ENCODE measurements around the gene MOB2. TPM values are rescaled to one million over a fixed set of nuclear protein-coding genes. Genes with fewer than 3 reads are reported as not detected.

The MOB2 gene
- total and polyA plus RNA-seq, 2 of the 13 experiments (the other 11 are each of a cell fraction or from before 2014, with no cell fraction given): 21.8 to 27.7 TPM

GRCh38 chr11:1523077-1523476 is 36.5 kb upstream of the MOB2 start:
- H3K9ac ChIP-seq (ENCODE audit: insufficient read depth, low read depth, low read length): no peak overlapping the region
- no peak overlapping the region for H3K4me2 ChIP-seq (ENCODE audit: low read depth, low read length)
- DNase-seq (ENCODE audit: low spot score): no peak
- in situ Hi-C loops (cut with HindIII; ENCODE audit: extremely low pct_ligation_motif_present, low pct_unique_long_range_greater_than_20kb) (no loop called here), intact Hi-C loops (cut with micrococcal nuclease; ENCODE audit: unreplicated experiment) (no loop called here)
- H3K27ac ChIP-seq (ENCODE audit: extremely low read length, insufficient read depth, low read length): no peak overlapping the region
- no peak overlapping the region for H3K4me3 ChIP-seq (replicated peaks in 1 of 3; ENCODE audit: insufficient read depth in 1 of 3, low read depth in 2 of 3, low read length in 3 of 3)
- H3K27me3 ChIP-seq (ENCODE audit: control insufficient read depth in 1 of 2, insufficient read depth in 2 of 2, low read length in 2 of 2): no peaks in the 10 kb centered on the region
- H3K4me1 ChIP-seq (ENCODE audit: insufficient read depth, low read length): peaks cover 15% of the 10 kb centered on the region
- ATAC-seq: no peak
- no TSS peak for BruUV-seq (replicated peaks)
- FAIRE-seq: no peak
- POLR2A ChIA-PET: no interaction called here
- CTCF ChIA-PET (ENCODE audit: low intra/inter-chr PET ratio, low total read pairs): no interaction called here
- 96% methylated on average over 6 of the region's 6 CpGs for WGBS (ENCODE audit: low lambda C conversion rate)
- H3K36me3 ChIP-seq (replicated peaks in 1 of 2; ENCODE audit: control insufficient read depth in 1 of 2, insufficient read depth in 2 of 2, low read length in 2 of 2): no peaks in the 10 kb centered on the region
- H3K79me2 ChIP-seq (ENCODE audit: insufficient read depth, low read length): peaks cover 7% of the 10 kb centered on the region
- no peaks in the 10 kb centered on the region for H3K9me3 ChIP-seq (ENCODE audit: low read length)
- H4K20me1 ChIP-seq (ENCODE audit: insufficient read depth, low read length): peaks cover 38% of the 10 kb centered on the region
- H2AFZ ChIP-seq (ENCODE audit: low read length): no peak overlapping the region
- TF ChIP-seq RNF2 (conservative IDR thresholded peaks at IDR 0.05; ENCODE audit: low read depth): no peak
- no peak for TF ChIP-seq ZNF713 (CRISPR knock-in tag; IDR thresholded peaks at IDR 0.05)
- no peak for TF ChIP-seq JDP2 (CRISPR knock-in tag; IDR thresholded peaks at IDR 0.05; ENCODE audit: borderline replicate concordance)
- no peak for TF ChIP-seq MNT (IDR thresholded peaks at IDR 0.05)
- TF ChIP-seq GZF1 (CRISPR knock-in tag; IDR thresholded peaks at IDR 0.05): no peak
- TF ChIP-seq ZNF597 (CRISPR knock-in tag; IDR thresholded peaks at IDR 0.05): no peak
- no peak for TF ChIP-seq RXRA (CRISPR knock-in tag; IDR thresholded peaks at IDR 0.05)
- no peak for TF ChIP-seq LCORL (IDR thresholded peaks at IDR 0.05)
- no peak for TF ChIP-seq LCORL (CRISPR knock-in tag; IDR thresholded peaks at IDR 0.05)
- no peak for TF ChIP-seq ZFP36 (IDR thresholded peaks at IDR 0.05; ENCODE audit: borderline replicate concordance, low read depth, low read length, partially characterized antibody)
- TF ChIP-seq ZMAT5 (CRISPR knock-in tag; IDR thresholded peaks at IDR 0.05; ENCODE audit: borderline replicate concordance, low read depth): no peak
- TF ChIP-seq ZNF646 (CRISPR knock-in tag; IDR thresholded peaks at IDR 0.05): no peak
- TF ChIP-seq ZKSCAN5 (CRISPR knock-in tag; IDR thresholded peaks at IDR 0.05): no peak
- TF ChIP-seq EHMT2 (IDR thresholded peaks at IDR 0.05; ENCODE audit: borderline replicate concordance, low read depth, low read length): no peak
- TF ChIP-seq STAT5B (CRISPR knock-in tag; IDR thresholded peaks at IDR 0.05): no peak
- TF ChIP-seq ELK4 (CRISPR knock-in tag; IDR thresholded peaks at IDR 0.05; ENCODE audit: borderline replicate concordance): no peak
